Cardiac muscle cell (in vitro differentiated cells and primary cell): ENCODE measurements around the gene ERP27. TPM values are rescaled to one million over a fixed set of nuclear protein-coding genes. Genes with fewer than 3 reads are reported as not detected.

Source experiments
- DNase-seq, 2 donors: peaks; one replicate each; pipeline versions ENCODE4 v3.0.0 to v3.0.0-alpha.2; 2010 to 2017; ENCODE audit warnings: low read depth in 1 of 2, low spot score in 1 of 2
- H3K27ac ChIP-seq: fragments of 200-600 bp; sonication (generic); 2 replicates; pipeline ENCODE4 v1.5.1; 2016
- H3K27me3 ChIP-seq: fragments of 200-600 bp; sonication (generic); 2 replicates; pipeline ENCODE4 v1.6.0; 2016; ENCODE audit warnings: control low read depth
- H3K36me3 ChIP-seq: fragments of 200-600 bp; sonication (generic); 2 replicates; pipeline ENCODE4 v1.5.1; 2016; ENCODE audit warnings: control low read depth
- H3K4me1 ChIP-seq: fragments of 200-600 bp; sonication (generic); 2 replicates; pipeline ENCODE4 v1.8.1; 2017; ENCODE audit warnings: low read depth, mild to moderate bottlenecking, mixed run types
- H3K4me3 ChIP-seq: fragments of 200-600 bp; sonication (generic); 2 replicates; pipeline ENCODE4 v1.5.1; 2016; ENCODE audit warnings: mild to moderate bottlenecking
- H3K9me3 ChIP-seq: fragments of 200-600 bp; sonication (generic); 2 replicates; pipeline ENCODE4 v1.5.1; 2017; ENCODE audit warnings: low read depth, mild to moderate bottlenecking, control low read depth
- polyA plus RNA-seq: library from polyadenylated mRNA; unstranded; fragments of >200 nt; fragmentation: Nextera tagmentation; extraction: Ambion mirVana; gene quantifications from 2 replicates; pipeline ENCODE4 v1.2.1, GENCODE V29; 2016
- total RNA-seq: library from RNA; depleted of rRNA; stranded (reverse); fragments of >200 nt; gene quantifications from 2 replicates; pipeline ENCODE4 v1.2.3, GENCODE V29; 2016
- TF ChIP-seq, protein P1 (sequence below): IDR thresholded peaks from 2 replicates; pipeline ENCODE4 v1.5.1; 2012; ENCODE audit warnings: low read depth, mild to moderate bottlenecking, low read length

Gene ERP27
- total and polyA plus RNA-seq, 2 experiments from 2014 or later = not detected

DNA sequence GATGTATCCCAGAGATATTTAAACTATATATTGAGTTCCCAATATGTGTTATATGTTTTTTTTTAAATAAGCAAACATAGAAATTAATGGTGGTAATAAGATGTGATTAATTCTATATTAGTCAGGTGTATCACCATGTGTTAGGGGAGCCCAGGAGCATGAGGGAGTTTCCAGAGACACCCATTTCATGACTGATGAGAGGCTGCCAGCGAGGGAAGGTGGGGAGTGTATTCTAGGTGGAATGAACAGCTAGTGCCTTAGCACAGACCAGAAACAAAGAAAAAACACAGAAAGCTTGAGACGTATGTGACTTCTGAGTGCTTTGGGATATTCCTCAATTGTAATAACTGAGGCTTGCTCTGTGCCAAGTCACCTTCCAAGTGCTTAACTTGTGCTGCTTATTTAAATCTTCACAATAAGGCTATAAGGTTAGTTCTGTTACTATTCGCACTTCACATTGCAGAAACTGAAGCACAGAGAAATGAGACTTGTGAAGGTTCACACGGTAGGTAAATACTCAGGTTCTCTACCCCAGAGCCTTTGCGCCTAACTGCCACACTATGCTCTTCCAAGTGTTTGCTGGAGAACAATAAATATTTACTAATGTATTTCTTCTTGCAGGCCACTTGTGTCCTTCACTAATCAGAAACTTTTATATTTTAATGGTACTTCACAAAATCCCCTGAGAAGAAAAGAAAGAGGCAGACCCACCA, 34.8 kb downstream of the ERP27 start:
- H3K36me3 ChIP-seq = no peaks in the 10 kb centered on the region
- no peak for DNase-seq
- no peaks in the 10 kb centered on the region for H3K9me3 ChIP-seq
- no peaks in the 10 kb centered on the region for H3K27me3 ChIP-seq
- no peak overlapping the region for H3K27ac ChIP-seq
- H3K4me3 ChIP-seq = no peak overlapping the region
- TF ChIP-seq, protein P1, sequence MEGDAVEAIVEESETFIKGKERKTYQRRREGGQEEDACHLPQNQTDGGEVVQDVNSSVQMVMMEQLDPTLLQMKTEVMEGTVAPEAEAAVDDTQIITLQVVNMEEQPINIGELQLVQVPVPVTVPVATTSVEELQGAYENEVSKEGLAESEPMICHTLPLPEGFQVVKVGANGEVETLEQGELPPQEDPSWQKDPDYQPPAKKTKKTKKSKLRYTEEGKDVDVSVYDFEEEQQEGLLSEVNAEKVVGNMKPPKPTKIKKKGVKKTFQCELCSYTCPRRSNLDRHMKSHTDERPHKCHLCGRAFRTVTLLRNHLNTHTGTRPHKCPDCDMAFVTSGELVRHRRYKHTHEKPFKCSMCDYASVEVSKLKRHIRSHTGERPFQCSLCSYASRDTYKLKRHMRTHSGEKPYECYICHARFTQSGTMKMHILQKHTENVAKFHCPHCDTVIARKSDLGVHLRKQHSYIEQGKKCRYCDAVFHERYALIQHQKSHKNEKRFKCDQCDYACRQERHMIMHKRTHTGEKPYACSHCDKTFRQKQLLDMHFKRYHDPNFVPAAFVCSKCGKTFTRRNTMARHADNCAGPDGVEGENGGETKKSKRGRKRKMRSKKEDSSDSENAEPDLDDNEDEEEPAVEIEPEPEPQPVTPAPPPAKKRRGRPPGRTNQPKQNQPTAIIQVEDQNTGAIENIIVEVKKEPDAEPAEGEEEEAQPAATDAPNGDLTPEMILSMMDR = no peak
- H3K4me1 ChIP-seq = peaks cover 4% of the 10 kb centered on the region

DNA sequence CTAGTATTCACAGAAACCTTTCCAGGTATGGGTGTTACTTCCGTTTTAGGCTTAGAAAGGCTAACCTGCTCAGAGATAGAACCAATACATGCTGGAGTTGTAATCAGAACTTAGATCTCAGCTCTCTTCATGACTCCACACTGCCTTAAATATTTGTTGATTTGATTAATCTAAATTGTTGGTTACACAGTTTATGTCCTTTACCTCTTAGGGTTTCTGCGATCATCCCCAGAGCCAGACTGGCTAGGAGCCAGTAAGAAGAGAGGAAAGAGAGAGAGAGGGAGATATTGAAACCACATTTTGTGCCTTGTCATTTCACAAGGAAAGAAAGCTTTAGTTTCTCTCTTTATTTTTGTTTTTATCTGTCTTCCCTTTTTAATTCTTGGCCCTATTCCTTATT, 35.9 kb downstream of the ERP27 start:
- Histone ChIP-seq H3K4me1 (peaks cover 4% of the 10 kb centered on the region), H3K27ac (no peak overlapping the region), H3K36me3 (no peaks in the 10 kb centered on the region), H3K4me3 (no peak overlapping the region), H3K27me3 (no peaks in the 10 kb centered on the region), H3K9me3 (no peaks in the 10 kb centered on the region)
- TF ChIP-seq, protein P1 = no peak
- DNase-seq = peak in 1 of 2 donors; percentile 64

DNA sequence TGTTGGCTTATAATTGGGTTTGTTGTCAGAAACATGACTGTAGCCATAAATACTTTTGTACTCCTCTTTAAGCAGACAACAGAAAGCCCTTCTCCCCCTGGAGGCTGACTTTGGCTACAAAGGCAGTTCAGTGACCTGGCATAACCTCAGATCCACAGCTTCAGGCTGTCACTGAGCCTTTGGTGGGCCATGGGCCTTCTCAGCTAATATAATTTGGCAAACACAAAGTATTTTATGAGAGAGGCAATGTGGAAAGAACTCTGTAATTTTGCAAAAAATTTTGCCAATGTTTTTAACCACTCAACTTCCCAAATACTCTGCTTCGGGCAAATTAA, 37.1 kb downstream of the ERP27 start:
- TF ChIP-seq, protein P1 = no peak
- Histone ChIP-seq H3K9me3 (no peaks in the 10 kb centered on the region), H3K27ac (no peak overlapping the region), H3K4me3 (no peak overlapping the region), H3K4me1 (peaks cover 8% of the 10 kb centered on the region), H3K36me3 (no peaks in the 10 kb centered on the region), H3K27me3 (no peaks in the 10 kb centered on the region)
- DNase-seq = no peak

DNA sequence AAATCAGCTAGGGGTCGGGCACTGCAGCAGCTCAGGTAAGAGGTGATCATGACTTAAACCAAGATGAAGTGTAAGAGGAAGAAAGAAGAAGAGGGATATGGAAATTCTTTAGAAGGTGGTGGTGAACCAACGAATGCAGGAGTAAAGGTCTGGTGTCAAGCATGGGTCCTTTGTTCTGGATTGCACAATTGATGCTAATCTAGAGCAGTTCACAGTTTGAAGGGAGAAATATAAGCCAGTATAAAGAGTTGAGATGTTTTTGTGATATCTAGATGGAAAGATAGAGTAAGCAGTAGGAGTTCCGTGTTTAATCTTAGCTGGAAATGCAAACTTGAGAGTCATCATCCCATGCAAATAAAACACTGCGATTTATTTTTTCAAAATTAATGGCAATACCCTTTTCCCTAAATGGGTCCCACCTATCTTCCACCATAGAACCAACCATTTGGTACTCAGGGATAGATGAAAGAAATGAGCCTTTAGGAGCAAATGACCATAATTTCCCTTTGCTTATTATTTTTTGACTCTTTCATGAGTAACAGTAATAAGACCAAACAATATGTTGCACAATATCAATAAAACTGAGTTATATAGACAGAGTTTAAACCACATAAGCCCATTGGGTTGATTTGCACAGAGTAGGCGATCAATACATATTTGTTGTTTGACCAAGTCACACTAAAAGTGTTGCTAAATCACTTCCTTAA, 37.7 kb downstream of the ERP27 start:
- no peak for DNase-seq
- Histone ChIP-seq H3K27ac (no peak overlapping the region), H3K36me3 (no peaks in the 10 kb centered on the region), H3K4me3 (no peak overlapping the region), H3K27me3 (no peaks in the 10 kb centered on the region), H3K9me3 (no peaks in the 10 kb centered on the region), H3K4me1 (peaks cover 8% of the 10 kb centered on the region)
- TF ChIP-seq, protein P1 = no peak

DNA sequence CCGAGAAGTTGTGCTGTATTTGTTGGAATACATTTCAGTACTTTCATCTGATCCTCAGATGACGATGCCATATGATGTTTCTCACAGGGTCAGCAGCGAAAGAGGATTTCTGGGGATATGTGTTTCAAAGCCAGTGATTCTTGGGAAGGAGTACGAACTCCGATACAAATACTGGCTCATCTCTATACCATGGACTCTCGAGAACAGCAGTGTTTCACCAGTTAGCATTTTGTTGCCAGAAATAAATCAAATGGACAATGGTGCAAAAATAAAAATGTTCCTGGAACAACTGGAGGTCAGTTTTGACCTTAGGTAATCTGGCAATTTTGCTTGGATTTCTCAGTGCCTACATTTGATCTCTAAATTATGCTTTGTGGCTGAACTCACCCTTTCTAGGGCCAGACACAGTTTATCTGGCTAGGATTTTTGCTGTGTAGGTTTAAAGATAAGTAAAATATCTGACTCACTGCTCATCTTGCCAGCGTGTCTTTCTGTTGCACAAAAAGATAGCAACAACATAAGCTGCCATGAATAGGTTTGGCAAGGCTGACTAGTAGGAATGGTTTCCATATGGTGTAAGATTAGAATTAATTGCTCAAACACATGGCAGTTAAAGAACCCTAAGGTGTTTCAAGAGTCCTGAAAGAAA, 41.7 kb downstream of the ERP27 start:
- DNase-seq = peak in 1 of 2 donors; percentile 93
- Histone ChIP-seq H3K4me1 (peaks cover 4% of the 10 kb centered on the region), H3K27ac (no peak overlapping the region), H3K9me3 (no peaks in the 10 kb centered on the region), H3K36me3 (no peaks in the 10 kb centered on the region), H3K4me3 (no peak overlapping the region), H3K27me3 (no peaks in the 10 kb centered on the region)
- TF ChIP-seq, protein P1 = no peak
